Osteoblast (primary cell): ENCODE measurements around the gene EDDM3A. TPM values are rescaled to one million over a fixed set of nuclear protein-coding genes. Genes with fewer than 3 reads are reported as not detected.

Source experiments
- DNase-seq: peaks from one replicate; pipeline ENCODE4 v3.0.0; 2011; ENCODE audit warnings: low spot score, mixed read lengths; ENCODE audit not compliant: insufficient read length; ENCODE audit errors: missing footprints
- H2AFZ ChIP-seq: 2 replicates; pipeline ENCODE4 v1.6.0; 2011; ENCODE audit warnings: mild to moderate bottlenecking, low read length
- H3K27ac ChIP-seq: 2 replicates; pipeline ENCODE4 v1.5.1; 2011; ENCODE audit warnings: mild to moderate bottlenecking, low read depth, low read length, moderate library complexity
- H3K27me3 ChIP-seq: 2 replicates; pipeline ENCODE4 v1.6.0; 2012; ENCODE audit warnings: mild to moderate bottlenecking, control low read depth, inconsistent platforms, low read length, moderate library complexity; ENCODE audit not compliant: insufficient read depth
- H3K36me3 ChIP-seq: 2 replicates; pipeline ENCODE4 v1.5.1; 2011; ENCODE audit warnings: mild to moderate bottlenecking, low read length, control low read depth, moderate library complexity; ENCODE audit not compliant: insufficient read depth
- H3K4me1 ChIP-seq: 2 replicates; pipeline ENCODE4 v1.5.1; 2011; ENCODE audit warnings: mild to moderate bottlenecking, low read length, control low read depth, moderate library complexity; ENCODE audit not compliant: insufficient read depth
- H3K4me2 ChIP-seq: 2 replicates; pipeline ENCODE4 v1.6.0; 2011; ENCODE audit warnings: mild to moderate bottlenecking, low read length; ENCODE audit not compliant: insufficient read depth
- H3K4me3 ChIP-seq: fragments of 200-600 bp; sonication (generic); 3 replicates; pipeline ENCODE4 v1.5.1; 2012; ENCODE audit warnings: mild to moderate bottlenecking, low read length, inconsistent platforms; ENCODE audit not compliant: insufficient read depth
- H3K79me2 ChIP-seq: 2 replicates; pipeline ENCODE4 v1.6.0; 2012; ENCODE audit warnings: mild to moderate bottlenecking, low read length, control low read depth, inconsistent platforms; ENCODE audit not compliant: insufficient read depth
- H3K9me3 ChIP-seq: 2 replicates; pipeline ENCODE4 v1.5.1; 2011; ENCODE audit warnings: low read depth, low read length, control low read depth
- H4K20me1 ChIP-seq: 2 replicates; pipeline ENCODE4 v1.6.0; 2012; ENCODE audit warnings: mild to moderate bottlenecking, low read length, control low read depth; ENCODE audit not compliant: insufficient read depth
- CTCF ChIP-seq: IDR thresholded peaks from 2 replicates; pipeline ENCODE4 v1.5.1; 2011; ENCODE audit warnings: mild to moderate bottlenecking, low read depth, low read length, moderate library complexity; ENCODE audit errors: extremely low read depth
- total RNA-seq: library from RNA; depleted of rRNA; stranded (reverse); fragments of >200 nt; gene quantifications from 2 replicates; pipeline ENCODE4 v1.2.3, GENCODE V29; 2012

The EDDM3A gene
- total RNA-seq, 1 donor = not detected

GRCh38 chr14:20742132-20742531, 3.6 kb upstream of the EDDM3A start:
- no peak for TF ChIP-seq CTCF
- Histone ChIP-seq H3K27me3 (no peaks in the 10 kb centered on the region), H3K79me2 (no peaks in the 10 kb centered on the region), H3K9me3 (no peaks in the 10 kb centered on the region), H3K4me3 (no peak overlapping the region), H3K4me2 (no peak overlapping the region), H4K20me1 (no peaks in the 10 kb centered on the region), H3K27ac (no peak overlapping the region), H2AFZ (no peak overlapping the region), H3K4me1 (no peaks in the 10 kb centered on the region), H3K36me3 (no peaks in the 10 kb centered on the region)
- DNase-seq = no peak

- Histone ChIP-seq H3K27me3 (no peaks in the 10 kb centered on the region), H3K4me1 (no peaks in the 10 kb centered on the region), H3K36me3 (no peaks in the 10 kb centered on the region), H3K79me2 (no peaks in the 10 kb centered on the region), H2AFZ (no peak overlapping the region), H3K9me3 (no peaks in the 10 kb centered on the region), H3K4me2 (no peak overlapping the region), H4K20me1 (no peaks in the 10 kb centered on the region), H3K4me3 (no peak overlapping the region), H3K27ac (no peak overlapping the region)
- no peak for DNase-seq
- TF ChIP-seq CTCF = no peak
These were observed 2.1 kb upstream of the EDDM3A start for GRCh38 chr14:20743556-20743955.

GRCh38 chr14:20746566-20746965, 879 bp downstream of the EDDM3A start:
- no peak overlapping the region for H3K4me2 ChIP-seq

GRCh38 chr14:20748439-20748838, 2.8 kb downstream of the EDDM3A start:
- no peak overlapping the region for H3K27ac ChIP-seq
- no peaks in the 10 kb centered on the region for H3K36me3 ChIP-seq
- no peak overlapping the region for H3K4me3 ChIP-seq
- H3K4me2 ChIP-seq = no peak overlapping the region
- H3K79me2 ChIP-seq = no peaks in the 10 kb centered on the region
- no peaks in the 10 kb centered on the region for H3K27me3 ChIP-seq
- H3K4me1 ChIP-seq = no peaks in the 10 kb centered on the region
- no peak for DNase-seq
- H3K9me3 ChIP-seq = peaks cover 3% of the 10 kb centered on the region
- H2AFZ ChIP-seq = no peak overlapping the region
- H4K20me1 ChIP-seq = no peaks in the 10 kb centered on the region
- TF ChIP-seq CTCF = no peak

More at GRCh38 chr14:20746566-20746965, 879 bp downstream of the EDDM3A start:
- H3K79me2 ChIP-seq = no peaks in the 10 kb centered on the region
- no peak for DNase-seq
- H4K20me1 ChIP-seq = no peaks in the 10 kb centered on the region
- no peaks in the 10 kb centered on the region for H3K27me3 ChIP-seq
- no peaks in the 10 kb centered on the region for H3K9me3 ChIP-seq
- no peak for TF ChIP-seq CTCF
- H3K27ac ChIP-seq = no peak overlapping the region
- H2AFZ ChIP-seq = no peak overlapping the region
- no peaks in the 10 kb centered on the region for H3K4me1 ChIP-seq
- H3K36me3 ChIP-seq = no peaks in the 10 kb centered on the region
- no peak overlapping the region for H3K4me3 ChIP-seq
